Retina (tissue), 1 donor: ENCODE results near the gene HELZ.
"Not testable (repeated sequence)": the region's sequence is repeated elsewhere in the genome, so short reads cannot be mapped to it uniquely, and the experiment has no call there.

ENCODE experiments used
- DNase-seq: peaks from one replicate; pipeline ENCODE4 v3.0.0-alpha.2; 2016

HELZ gene

DNA sequence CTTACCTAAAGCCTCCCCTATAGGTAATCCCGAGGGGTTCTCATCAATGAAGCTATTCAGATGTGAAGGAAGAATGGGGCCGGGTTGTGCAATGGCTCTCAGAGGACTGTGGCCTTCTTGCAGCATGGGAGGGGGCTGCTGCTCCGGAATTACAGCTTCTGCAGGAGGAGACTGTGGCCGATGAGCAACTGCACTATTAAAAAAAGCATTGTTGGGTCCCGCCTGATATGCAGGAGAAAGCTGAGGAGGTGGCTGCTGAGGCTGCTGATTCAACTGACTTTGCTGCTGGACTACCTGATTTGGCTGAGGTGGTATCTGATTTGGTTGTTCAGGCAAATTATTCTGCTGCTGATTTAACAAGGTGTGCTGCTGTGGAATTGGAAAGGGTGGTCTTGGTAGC is 135.9 kb downstream of the HELZ start:
- no peak for DNase-seq

GRCh38 chr17:67107811-67108775 is 136.9 kb downstream of the HELZ start:
- no peak for DNase-seq

DNA sequence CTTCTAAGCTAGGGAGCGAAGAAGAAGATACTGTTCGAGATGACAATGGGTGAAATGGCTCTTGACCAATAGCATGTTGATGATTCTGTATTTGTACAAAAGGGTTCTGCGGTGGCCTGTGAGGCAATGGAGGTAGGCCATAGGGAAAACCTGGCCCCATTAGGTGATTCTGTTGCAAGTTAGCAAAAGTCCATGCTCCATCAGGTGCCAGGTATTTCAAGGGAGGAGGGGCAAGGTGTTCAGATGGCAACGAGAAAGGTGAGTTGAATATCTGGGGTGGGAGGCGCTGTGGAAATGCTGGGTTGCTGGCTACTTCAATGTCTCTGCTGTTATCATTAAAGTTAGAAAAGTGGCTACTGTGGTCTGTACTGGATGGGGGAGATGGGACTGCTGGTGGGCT is 137.8 kb downstream of the HELZ start:
- no peak for DNase-seq

GRCh38 chr17:67105213-67105612 is 139.8 kb downstream of the HELZ start:
- DNase-seq, result no peak

DNA sequence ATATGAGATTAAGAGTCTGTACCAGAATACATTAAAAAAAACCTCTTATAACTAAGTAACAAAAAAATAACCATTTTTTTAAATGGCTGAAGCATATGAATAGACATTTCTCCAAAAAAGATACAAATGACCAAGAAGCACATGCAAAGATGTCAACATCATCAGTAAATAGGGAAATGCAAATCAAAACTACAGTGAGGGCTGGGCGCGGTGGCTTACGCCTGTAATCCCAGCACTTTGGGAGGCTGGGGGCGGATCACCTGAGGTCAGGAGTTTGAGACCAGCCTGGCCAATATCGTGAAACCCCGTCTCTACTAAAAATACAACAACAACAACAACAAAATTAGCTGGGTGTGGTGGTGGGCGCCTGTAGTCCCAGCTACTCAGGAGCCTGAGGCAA is 140.4 kb downstream of the HELZ start:
- DNase-seq, result not testable (repeated sequence)

- DNase-seq, result no peak
Observed at GRCh38 chr17:67098006-67098405, 147.0 kb downstream of the HELZ start.

- DNase-seq, result no peak
Observed at GRCh38 chr17:67096609-67097008, 148.4 kb downstream of the HELZ start.

GRCh38 chr17:67095803-67096202 is 149.2 kb downstream of the HELZ start:
- no peak for DNase-seq

DNA sequence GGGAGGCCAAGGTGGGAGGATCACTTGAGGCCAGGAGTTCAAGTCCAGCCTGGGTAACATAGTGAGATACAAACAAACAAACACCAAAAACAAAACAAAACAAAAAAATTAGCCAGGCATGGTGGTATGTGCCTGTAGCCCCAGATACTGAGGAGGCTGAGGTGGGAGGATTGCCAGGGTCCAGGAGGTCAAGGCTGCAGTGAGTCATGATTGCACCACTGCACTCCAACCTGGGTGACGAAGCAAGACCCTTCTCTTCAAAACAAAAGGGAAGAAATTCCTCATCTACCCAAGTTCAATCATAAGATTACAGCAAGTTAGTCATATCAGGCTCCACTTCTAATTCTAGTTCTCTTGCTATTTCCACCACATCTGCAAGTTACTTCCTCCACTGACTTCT is 149.7 kb downstream of the HELZ start:
- not testable (repeated sequence) for DNase-seq

DNA sequence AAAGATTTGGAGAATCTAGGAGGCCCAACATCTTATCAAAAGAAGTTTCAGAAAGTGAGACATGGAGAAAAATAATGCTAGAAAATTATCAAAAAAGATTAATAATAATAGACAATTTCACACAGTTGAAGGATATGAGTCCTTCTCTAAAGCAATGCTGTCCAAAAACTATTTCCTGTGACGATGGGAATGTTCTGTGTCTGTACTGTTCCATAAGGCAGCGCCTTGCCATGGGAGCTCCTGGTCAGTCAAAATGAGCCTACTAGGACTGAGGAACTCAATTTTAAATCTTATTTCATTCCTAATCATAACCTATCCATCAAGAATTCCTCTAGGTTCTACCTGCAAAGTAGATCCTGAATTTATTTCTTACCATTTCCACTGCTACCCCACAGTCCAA is 151.6 kb downstream of the HELZ start:
- DNase-seq, result no peak

- DNase-seq, result not testable (repeated sequence)
Observed at GRCh38 chr17:67092710-67093109, 152.3 kb downstream of the HELZ start.

GRCh38 chr17:67092291-67092690 is 152.7 kb downstream of the HELZ start:
- no peak for DNase-seq

GRCh38 chr17:67090341-67090740 is 154.7 kb downstream of the HELZ start:
- no peak for DNase-seq

- DNase-seq, result no peak
Observed at GRCh38 chr17:67088639-67089038, 156.4 kb downstream of the HELZ start.

DNA sequence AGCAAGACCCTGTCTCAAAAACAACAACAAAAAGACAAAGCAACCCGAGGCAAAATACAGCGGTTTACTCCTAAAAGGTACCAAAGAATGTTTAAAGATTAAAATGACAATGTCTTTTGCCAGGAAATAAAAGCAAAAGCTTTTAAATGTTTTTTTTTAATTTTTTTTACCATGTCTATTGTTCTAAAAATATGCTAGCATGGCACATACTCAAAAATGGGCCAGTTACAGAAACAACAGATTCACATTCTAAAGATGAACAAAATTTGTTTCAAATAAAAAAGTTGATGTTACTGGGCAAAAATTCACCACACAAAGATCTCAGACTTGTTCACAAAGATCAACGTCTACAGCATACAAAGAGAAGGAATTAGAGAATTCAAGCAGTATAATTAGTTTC is 159.6 kb downstream of the HELZ start:
- DNase-seq, result no peak

- DNase-seq, result no peak
Observed at GRCh38 chr17:67082107-67082506, 162.9 kb downstream of the HELZ start.

- DNase-seq, result no peak
Observed at GRCh38 chr17:67080804-67081203, 164.2 kb downstream of the HELZ start.

GRCh38 chr17:67079491-67079890 is 165.5 kb downstream of the HELZ start:
- no peak for DNase-seq

GRCh38 chr17:67078292-67078691 is 166.7 kb downstream of the HELZ start:
- no peak for DNase-seq

- DNase-seq, result no peak
Observed at GRCh38 chr17:67076290-67076689, 168.7 kb downstream of the HELZ start.

DNA sequence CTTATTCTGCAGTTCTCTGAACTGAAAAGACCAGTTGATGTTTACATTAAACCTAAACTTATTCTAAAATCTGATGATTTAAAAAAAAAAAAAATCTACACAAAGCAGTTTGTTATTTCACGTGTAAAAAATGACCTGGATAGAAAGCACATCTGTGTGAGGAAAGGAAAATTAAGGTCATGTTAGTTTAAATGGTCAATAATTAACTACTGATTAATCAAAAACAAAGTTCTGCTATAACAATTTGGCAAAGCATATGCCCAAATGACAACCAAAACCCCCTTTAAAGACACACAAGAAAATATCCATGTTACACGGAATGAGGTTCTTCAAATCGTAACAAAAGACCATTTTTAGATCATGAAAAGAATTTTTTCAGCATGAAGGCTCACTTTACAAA is 170.2 kb downstream of the HELZ start:
- no peak for DNase-seq

DNA sequence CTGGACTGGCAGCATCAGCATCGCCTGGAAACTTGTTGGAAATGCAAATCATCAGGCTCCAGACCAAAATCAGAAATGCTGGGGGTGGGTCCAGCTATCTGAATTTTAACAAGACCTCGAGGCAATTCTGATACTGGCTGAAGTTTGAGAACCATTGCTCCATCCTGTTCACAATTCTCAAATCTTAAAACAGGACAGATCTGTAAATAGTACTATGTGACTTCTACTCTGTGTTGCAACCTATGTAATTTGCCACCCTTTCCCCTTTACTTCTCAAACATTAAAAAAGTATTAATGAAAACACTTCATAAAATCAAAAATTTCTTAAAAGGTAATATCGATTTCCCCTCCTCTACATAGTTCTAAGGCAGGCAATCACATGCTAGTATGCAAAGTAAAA is 172.1 kb downstream of the HELZ start:
- no peak for DNase-seq

GRCh38 chr17:67071595-67071994 is 173.4 kb downstream of the HELZ start:
- DNase-seq, result no peak

DNA sequence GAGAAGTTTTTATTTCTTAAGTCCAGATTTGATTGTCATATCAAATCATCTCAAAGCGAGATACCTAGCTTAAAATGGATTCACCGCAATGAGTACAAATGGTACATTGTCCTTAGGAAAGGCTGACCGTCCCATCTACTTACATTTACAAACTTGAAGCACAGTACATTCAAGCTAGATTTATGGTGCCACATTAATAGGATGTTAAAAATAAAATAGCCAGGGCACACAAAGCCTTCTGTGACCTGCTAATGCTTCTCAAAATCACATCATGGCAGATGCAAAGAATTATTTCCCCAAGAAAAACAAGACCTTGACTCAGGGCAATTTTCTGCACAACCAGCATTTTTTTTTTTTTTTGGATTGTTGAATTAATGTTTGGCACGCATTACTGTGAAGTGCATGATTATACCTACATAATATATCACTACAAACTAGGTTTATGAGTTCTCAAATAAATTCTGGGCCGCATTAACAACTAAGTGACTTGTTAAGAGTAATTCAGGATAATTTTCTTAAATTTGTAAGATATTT is 175.3 kb downstream of the HELZ start:
- DNase-seq, result no peak

DNA sequence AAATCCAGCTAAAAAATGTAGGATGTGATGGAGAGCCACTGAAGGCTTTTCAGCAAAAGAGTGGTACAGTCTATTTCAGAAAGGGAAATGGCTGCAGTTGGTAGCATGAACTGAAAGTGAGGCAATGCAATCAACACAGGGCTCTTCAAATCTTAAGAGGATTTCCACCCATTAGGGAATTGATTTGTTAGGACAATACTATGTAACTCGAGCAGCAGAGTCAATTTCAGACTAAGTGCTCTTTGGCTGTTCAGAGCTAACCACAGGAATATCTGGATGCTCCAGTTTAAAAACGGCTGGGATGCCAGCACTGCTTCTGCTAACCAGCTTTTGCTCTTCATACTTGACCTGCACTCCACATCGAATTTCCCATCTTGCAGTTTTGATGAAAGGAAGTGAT is 176.0 kb downstream of the HELZ start:
- no peak for DNase-seq
